ENCODE data around the gene CEP152. TPM values are rescaled to one million over a fixed set of nuclear protein-coding genes. Genes with fewer than 3 reads are reported as not detected.
"Not testable (repeated sequence)": the region's sequence is repeated elsewhere in the genome, so short reads cannot be mapped to it uniquely, and the experiment has no call there.

CEP152 gene
- total RNA-seq, 1 experiment from 2014 or later, result 31.6 TPM

DNA sequence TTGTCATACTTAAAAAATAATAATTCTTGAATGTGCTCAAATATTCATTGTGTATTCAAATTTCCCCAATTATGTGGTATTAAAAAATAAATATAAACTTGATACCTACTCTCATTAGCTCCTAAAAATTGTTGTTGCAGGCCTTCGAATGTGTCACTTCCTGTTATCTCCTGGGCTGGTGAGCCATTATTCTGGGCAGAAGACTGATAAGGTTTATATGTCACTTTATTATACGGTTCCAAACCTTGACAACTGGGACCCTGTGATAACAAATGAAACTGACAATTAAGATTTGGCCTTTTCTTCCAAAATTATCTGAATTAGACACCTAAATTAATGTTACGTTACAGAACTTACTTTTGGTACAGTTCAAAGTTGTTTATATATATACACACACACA is 15.0 kb downstream of the CEP152 start:
- no peak for DNase-seq (ENCODE audit: low spot score)
- H3K27ac ChIP-seq (ENCODE audit: low read depth, low read length, poor library complexity, severe bottlenecking), result no peak overlapping the region
- POLR2A ChIA-PET (ENCODE audit: low non-redundant PET), result no interaction called here
- BruUV-seq (replicated peaks), result no TSS peak
- CTCF ChIA-PET, result no interaction called here
- peaks cover 36% of the 10 kb centered on the region for H3K4me1 ChIP-seq (ENCODE audit: insufficient read depth, low read length, poor library complexity, severe bottlenecking)
- intact Hi-C loops (cut with micrococcal nuclease; ENCODE audit: unreplicated experiment), result no loop called here
- no peak for TF ChIP-seq EZH2 (IDR thresholded peaks at IDR 0.05; ENCODE audit: borderline replicate concordance, low read depth, low read length, poor library complexity, severe bottlenecking)
- TF ChIP-seq, protein P1, sequence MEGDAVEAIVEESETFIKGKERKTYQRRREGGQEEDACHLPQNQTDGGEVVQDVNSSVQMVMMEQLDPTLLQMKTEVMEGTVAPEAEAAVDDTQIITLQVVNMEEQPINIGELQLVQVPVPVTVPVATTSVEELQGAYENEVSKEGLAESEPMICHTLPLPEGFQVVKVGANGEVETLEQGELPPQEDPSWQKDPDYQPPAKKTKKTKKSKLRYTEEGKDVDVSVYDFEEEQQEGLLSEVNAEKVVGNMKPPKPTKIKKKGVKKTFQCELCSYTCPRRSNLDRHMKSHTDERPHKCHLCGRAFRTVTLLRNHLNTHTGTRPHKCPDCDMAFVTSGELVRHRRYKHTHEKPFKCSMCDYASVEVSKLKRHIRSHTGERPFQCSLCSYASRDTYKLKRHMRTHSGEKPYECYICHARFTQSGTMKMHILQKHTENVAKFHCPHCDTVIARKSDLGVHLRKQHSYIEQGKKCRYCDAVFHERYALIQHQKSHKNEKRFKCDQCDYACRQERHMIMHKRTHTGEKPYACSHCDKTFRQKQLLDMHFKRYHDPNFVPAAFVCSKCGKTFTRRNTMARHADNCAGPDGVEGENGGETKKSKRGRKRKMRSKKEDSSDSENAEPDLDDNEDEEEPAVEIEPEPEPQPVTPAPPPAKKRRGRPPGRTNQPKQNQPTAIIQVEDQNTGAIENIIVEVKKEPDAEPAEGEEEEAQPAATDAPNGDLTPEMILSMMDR (conservative IDR thresholded peaks at IDR 0.05; ENCODE audit: low read depth, low read length), result no peak
- peaks cover 57% of the 10 kb centered on the region for H3K36me3 ChIP-seq (ENCODE audit: insufficient read depth, low read length, poor library complexity, severe bottlenecking)
- H3K9me3 ChIP-seq (ENCODE audit: low read depth, low read length, poor library complexity, severe bottlenecking), result no peaks in the 10 kb centered on the region
- no peaks in the 10 kb centered on the region for H3K27me3 ChIP-seq (replicated peaks; ENCODE audit: insufficient read depth, low read depth, low read length, poor library complexity)
- H3K4me3 ChIP-seq (ENCODE audit: low read depth, low read length, poor library complexity, severe bottlenecking), result no peak overlapping the region

DNA sequence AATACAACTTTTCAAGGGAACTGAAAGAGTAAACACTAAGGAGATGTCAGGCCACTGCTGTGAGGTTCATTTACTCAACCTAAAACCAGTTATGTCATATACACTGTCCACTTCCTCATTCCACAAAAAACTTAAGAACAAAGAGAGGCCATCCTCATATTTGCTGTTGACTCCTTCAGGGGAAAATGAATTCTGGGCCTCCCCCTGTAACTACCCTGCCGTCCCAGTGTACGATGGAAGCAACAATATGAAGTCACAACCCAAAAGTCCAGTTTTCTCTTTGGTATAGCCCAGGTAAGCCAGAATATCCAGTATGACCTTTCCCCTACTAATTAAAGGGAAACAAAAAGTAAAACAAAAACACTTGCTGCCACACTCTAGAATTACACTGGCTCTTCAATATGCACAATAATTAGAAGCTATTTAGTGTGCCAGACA is 16.2 kb downstream of the CEP152 start:
- no peaks in the 10 kb centered on the region for H3K9me3 ChIP-seq (ENCODE audit: low read depth, low read length, poor library complexity, severe bottlenecking)
- H3K27me3 ChIP-seq (replicated peaks; ENCODE audit: insufficient read depth, low read depth, low read length, poor library complexity), result no peaks in the 10 kb centered on the region
- ChIA-PET CTCF (no interaction called here), POLR2A (ENCODE audit: low non-redundant PET) (no interaction called here)
- BruUV-seq (replicated peaks), result no TSS peak
- no peak overlapping the region for H3K27ac ChIP-seq (ENCODE audit: low read depth, low read length, poor library complexity, severe bottlenecking)
- TF ChIP-seq, protein P1 (conservative IDR thresholded peaks at IDR 0.05; ENCODE audit: low read depth, low read length), result no peak
- TF ChIP-seq EZH2 (IDR thresholded peaks at IDR 0.05; ENCODE audit: borderline replicate concordance, low read depth, low read length, poor library complexity, severe bottlenecking), result no peak
- intact Hi-C loops (cut with micrococcal nuclease; ENCODE audit: unreplicated experiment), result no loop called here
- DNase-seq (ENCODE audit: low spot score), result no peak
- no peak overlapping the region for H3K4me3 ChIP-seq (ENCODE audit: low read depth, low read length, poor library complexity, severe bottlenecking)
- H3K36me3 ChIP-seq (ENCODE audit: insufficient read depth, low read length, poor library complexity, severe bottlenecking), result peaks cover 66% of the 10 kb centered on the region
- H3K4me1 ChIP-seq (ENCODE audit: insufficient read depth, low read length, poor library complexity, severe bottlenecking), result peaks cover 24% of the 10 kb centered on the region

DNA sequence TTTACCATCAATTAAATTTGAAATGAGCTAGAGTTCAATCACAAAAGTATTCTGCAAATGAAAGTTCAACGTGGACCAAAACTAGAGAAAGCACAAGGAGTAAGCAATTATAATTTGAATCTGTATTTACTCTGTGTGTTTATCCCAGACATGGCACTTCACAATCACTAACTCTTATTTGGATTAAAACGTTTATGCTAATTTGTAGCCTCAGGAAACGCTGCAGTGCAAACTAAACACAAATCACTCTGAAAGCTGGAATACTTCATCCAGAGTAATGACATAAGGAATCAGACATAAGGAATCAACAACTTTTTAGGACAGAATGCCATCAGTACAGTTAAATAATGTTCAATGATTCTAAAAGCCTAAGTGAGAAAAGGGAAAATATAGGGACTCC is 18.5 kb downstream of the CEP152 start:
- DNase-seq (ENCODE audit: low spot score), result no peak
- intact Hi-C loops (cut with micrococcal nuclease; ENCODE audit: unreplicated experiment), result no loop called here
- CTCF ChIA-PET, result no interaction called here
- Histone ChIP-seq H3K9me3 (ENCODE audit: low read depth, low read length, poor library complexity, severe bottlenecking) (no peaks in the 10 kb centered on the region), H3K4me3 (ENCODE audit: low read depth, low read length, poor library complexity, severe bottlenecking) (no peak overlapping the region), H3K36me3 (ENCODE audit: insufficient read depth, low read length, poor library complexity, severe bottlenecking) (peaks cover 84% of the 10 kb centered on the region), H3K4me1 (ENCODE audit: insufficient read depth, low read length, poor library complexity, severe bottlenecking) (peaks cover 1% of the 10 kb centered on the region), H3K27ac (ENCODE audit: low read depth, low read length, poor library complexity, severe bottlenecking) (no peak overlapping the region), H3K27me3 (replicated peaks; ENCODE audit: insufficient read depth, low read depth, low read length, poor library complexity) (no peaks in the 10 kb centered on the region)
- TF ChIP-seq EZH2 (IDR thresholded peaks at IDR 0.05; ENCODE audit: borderline replicate concordance, low read depth, low read length, poor library complexity, severe bottlenecking), result no peak
- TF ChIP-seq, protein P1 (conservative IDR thresholded peaks at IDR 0.05; ENCODE audit: low read depth, low read length), result no peak
- BruUV-seq (replicated peaks), result no TSS peak
- POLR2A ChIA-PET (ENCODE audit: low non-redundant PET), result no interaction called here

DNA sequence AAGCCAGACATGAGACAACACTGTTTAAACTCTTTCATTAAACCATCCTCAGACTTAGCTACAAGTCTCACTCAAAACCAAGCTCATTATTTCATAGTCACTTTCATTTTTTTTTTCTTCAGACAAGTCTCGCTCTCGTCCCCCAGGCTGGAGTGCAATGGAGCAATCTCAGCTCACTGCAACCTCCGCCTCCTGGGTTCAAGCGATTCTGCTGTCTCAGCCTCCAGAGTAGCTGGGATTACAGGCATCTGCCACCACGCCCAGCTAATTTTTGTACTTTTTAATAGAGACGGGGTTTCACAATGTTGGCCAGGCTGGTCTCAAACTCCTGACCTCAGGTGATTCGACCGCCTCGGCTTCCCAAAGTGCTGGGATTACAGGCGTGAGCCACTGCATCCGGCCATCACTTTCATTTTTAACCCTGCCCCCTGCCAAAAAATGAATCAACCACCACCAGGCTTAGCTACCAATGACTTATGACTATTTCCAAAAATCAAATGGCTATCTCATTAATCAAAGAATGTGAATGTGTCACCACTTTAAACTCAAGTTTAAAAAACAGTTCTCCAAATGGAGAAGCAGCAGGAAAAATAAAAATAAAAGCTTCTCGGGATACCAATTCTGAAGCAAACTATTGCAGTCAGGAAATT is 20.3 kb downstream of the CEP152 start:
- H3K27me3 ChIP-seq (replicated peaks; ENCODE audit: insufficient read depth, low read depth, low read length, poor library complexity); H3K4me3 ChIP-seq (ENCODE audit: low read depth, low read length, poor library complexity, severe bottlenecking); H3K4me1 ChIP-seq (ENCODE audit: insufficient read depth, low read length, poor library complexity, severe bottlenecking); H3K27ac ChIP-seq (ENCODE audit: low read depth, low read length, poor library complexity, severe bottlenecking); intact Hi-C loops (cut with micrococcal nuclease; ENCODE audit: unreplicated experiment); DNase-seq (ENCODE audit: low spot score); H3K9me3 ChIP-seq (ENCODE audit: low read depth, low read length, poor library complexity, severe bottlenecking); BruUV-seq (replicated peaks): not testable (repeated sequence)
- ChIA-PET POLR2A (ENCODE audit: low non-redundant PET) (interaction anchor here (0.7 kb wide), 2 partner anchors 26 to 1276 kb away, joined by 3 to 6 read pairs; no protein-coding TSS in a partner anchor), CTCF (interaction anchor here (0.6 kb wide), 1 partner anchor 1556 kb away, joined by 3 read pairs; no protein-coding TSS in a partner anchor)
- peaks cover 75% of the 10 kb centered on the region for H3K36me3 ChIP-seq (ENCODE audit: insufficient read depth, low read length, poor library complexity, severe bottlenecking)
